VCaP (cell line): ENCODE results near the gene KDM8.

Experiments
- H3K27ac ChIP-seq: fragments of 450-650 bp; 2 replicates; pipeline ENCODE4 v1.5.1; 2017
- CTCF ChIP-seq: fragments of 450-650 bp; conservative IDR thresholded peaks from 2 replicates; pipeline ENCODE4 v1.5.1; 2017; ENCODE audit warnings: mild to moderate bottlenecking, moderate library complexity

The KDM8 gene

GRCh38 chr16:27211026-27211425 lies 7.7 kb downstream of the KDM8 start:
- no peak overlapping the region for H3K27ac ChIP-seq
- TF ChIP-seq CTCF = no peak

DNA sequence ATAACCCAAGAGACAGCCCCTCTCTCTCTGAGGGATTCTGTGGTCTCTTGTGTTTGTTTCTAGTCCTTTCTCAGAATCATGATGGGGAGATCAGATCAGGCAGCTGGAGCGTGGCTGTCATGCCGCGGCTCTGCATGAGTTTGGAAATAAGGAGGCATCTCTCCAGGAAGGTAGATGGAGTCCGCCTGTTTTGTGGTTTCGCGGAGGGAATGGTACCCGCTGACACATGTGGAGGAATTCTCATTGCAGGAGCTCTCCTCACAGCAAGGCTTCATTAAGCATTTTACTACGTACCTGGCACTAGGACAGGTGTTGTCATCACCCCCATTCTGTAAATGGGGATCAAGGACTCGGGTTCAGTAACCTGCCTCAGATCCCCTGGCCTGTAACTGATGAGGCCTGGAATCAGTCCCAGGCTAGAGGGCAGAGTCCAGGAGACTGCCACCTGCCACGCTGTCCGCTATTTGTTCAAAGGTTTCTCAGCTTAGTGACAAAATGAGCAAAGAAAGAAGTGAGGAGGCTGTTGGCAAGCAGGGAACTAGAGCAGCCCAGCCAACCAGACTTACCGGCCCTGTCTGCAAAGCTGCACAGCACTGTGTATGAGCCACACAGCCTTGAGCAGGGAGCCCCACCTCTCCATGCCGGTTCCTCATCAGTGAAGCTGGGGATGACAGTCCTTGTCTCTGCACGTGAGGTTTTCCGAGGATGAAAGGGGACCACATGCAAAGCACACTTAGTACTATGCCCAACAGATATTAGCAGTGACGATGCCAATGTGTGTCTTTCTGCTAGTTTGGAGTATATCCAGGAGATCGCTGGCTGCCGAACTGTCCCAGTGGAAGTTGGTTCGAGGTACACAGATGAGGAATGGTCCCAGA lies 11.0 kb downstream of the KDM8 start:
- no peak overlapping the region for H3K27ac ChIP-seq
- no peak for TF ChIP-seq CTCF

GRCh38 chr16:27215660-27216059 lies 12.3 kb downstream of the KDM8 start:
- H3K27ac ChIP-seq = no peak overlapping the region
- TF ChIP-seq CTCF = no peak

DNA sequence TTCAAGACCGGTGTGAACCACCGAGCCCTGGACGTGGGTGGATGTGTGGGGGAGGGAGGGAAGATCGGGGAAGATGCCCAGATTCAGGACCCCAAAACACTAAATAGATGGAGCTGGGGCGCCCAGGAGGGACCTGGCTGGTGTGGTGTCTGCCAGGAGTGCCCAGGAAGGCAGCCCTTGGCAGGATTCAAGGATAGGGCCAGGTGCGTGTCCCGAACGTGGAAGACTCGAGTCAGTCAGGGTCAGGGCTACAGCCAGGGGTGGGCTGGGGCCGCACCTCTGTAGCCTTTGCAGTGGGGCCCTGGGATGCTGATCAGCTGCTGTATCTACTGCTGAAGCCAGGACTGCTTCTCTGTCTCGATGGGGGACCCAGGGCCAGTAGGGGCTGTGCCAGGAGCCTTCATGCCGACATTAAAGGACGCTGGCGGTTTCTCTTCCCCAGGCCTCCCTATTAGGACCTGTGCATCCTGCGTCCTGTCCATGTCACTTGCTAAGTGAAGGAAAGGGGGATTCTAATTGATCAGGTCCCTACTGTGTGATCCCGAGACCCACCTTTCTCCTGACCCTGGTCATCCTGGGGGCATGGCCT lies 13.1 kb downstream of the KDM8 start:
- no peak for TF ChIP-seq CTCF
- no peak overlapping the region for H3K27ac ChIP-seq

- TF ChIP-seq CTCF = no peak
- no peak overlapping the region for H3K27ac ChIP-seq
These were observed 13.9 kb downstream of the KDM8 start for GRCh38 chr16:27217256-27217655.

- H3K27ac ChIP-seq = no peak overlapping the region
- TF ChIP-seq CTCF = no peak
These were observed 15.4 kb downstream of the KDM8 start for GRCh38 chr16:27218756-27219155.

- TF ChIP-seq CTCF = no peak
- no peak overlapping the region for H3K27ac ChIP-seq
These were observed 15.8 kb downstream of the KDM8 start for GRCh38 chr16:27219161-27219560.
